Heart left ventricle (tissue), 16 donors: ENCODE results near the gene CBX8. TPM values are rescaled to one million over a fixed set of nuclear protein-coding genes. Genes with fewer than 3 reads are reported as not detected.

Experiments
- ATAC-seq, 4 donors: fragments of 200-7000 bp; cut with Tn5 transposase; one replicate each; pipeline ENCODE4 v1.9.1; 2020 to 2022; ENCODE audit warnings: moderate library complexity in 4 of 4, mild to moderate bottlenecking in 3 of 4, moderate number of reproducible peaks in 1 of 4
- DNase-seq, 5 donors: peaks; one replicate each; pipeline ENCODE4 v3.0.0-alpha.2; 2020
- H3K27ac ChIP-seq, 12 donors: fragments of 200-600 bp; sonication (generic) in 4 of 12; one replicate each; pipeline versions ENCODE4 v1.5.0 to v1.8.0; 2016 to 2022; ENCODE audit warnings: mild to moderate bottlenecking in 2 of 12
- H3K27me3 ChIP-seq, 9 donors: fragments of 200-600 bp; sonication (generic) in 2 of 9; one replicate each; pipeline versions ENCODE4 v1.5.1 to v1.8.0; 2016 to 2022; ENCODE audit warnings: mild to moderate bottlenecking in 3 of 9
- H3K36me3 ChIP-seq, 9 donors: fragments of 200-600 bp; sonication (generic) in 2 of 9; one replicate each; pipeline versions ENCODE4 v1.5.0 to v1.8.0; 2018 to 2022; ENCODE audit warnings: mild to moderate bottlenecking in 2 of 9
- H3K4me1 ChIP-seq, 12 donors: fragments of 200-600 bp; sonication (generic) in 4 of 12; one replicate each; pipeline versions ENCODE4 v1.5.0 to v1.8.0; 2016 to 2022; ENCODE audit warnings: mild to moderate bottlenecking in 3 of 12
- H3K4me3 ChIP-seq, 12 donors: fragments of 200-600 bp; sonication (generic) in 4 of 12; one replicate each; pipeline versions ENCODE4 v1.5.0 to v1.8.0; 2017 to 2022; ENCODE audit warnings: mild to moderate bottlenecking in 9 of 12, moderate library complexity in 4 of 12
- H3K9me3 ChIP-seq, 12 donors: fragments of 200-600 bp; sonication (generic) in 4 of 12; one replicate each; pipeline versions ENCODE4 v1.5.0 to v1.8.0; 2016 to 2022; ENCODE audit warnings: mild to moderate bottlenecking in 1 of 12
- POLR2A ChIP-seq, 2 donors: fragments of 450-650 bp; IDR thresholded peaks; one replicate each; pipeline ENCODE4 v1.6.1; 2017; ENCODE audit warnings: antibody characterized with exemption in 2 of 2, mild to moderate bottlenecking in 2 of 2, moderate library complexity in 2 of 2
- WGBS, 4 donors: extraction: QIAGEN DNeasy Blood & Tissue Kit in 2 of 4; methylation state at CpG; one replicate each; pipeline versions ENCODE4 v1.1.5 to v1.1.7; 2013 to 2018; 5-methylcytosine and 5-hydroxymethylcytosine counted together
- intact Hi-C, 10 donors: fragments of 100-400 bp; cut with DNase I; formaldehyde crosslinking; loops; one replicate each; pipeline versions ENCODE4 v1.11.1 to v1.14.2; 2022
- polyA plus RNA-seq, 2 donors: library from polyadenylated mRNA; stranded (reverse); fragments of 200-250 nt; gene quantifications; one replicate each; pipeline ENCODE4 v1.2.3, GENCODE V29; 2013
- total RNA-seq, 9 donors: library from RNA; depleted of rRNA in 2 of 9; stranded (reverse); fragments of >200 nt in 2 of 9; fragmentation: NEBNext Ultra II Directional in 3 of 9; extraction: Animal tissue kit (Norgen Biotek cat#: 25700) in 3 of 9; gene quantifications; one replicate each; pipeline versions ENCODE4 v1.1.0 to v1.2.4, GENCODE V29; 2016 to 2023
- TF ChIP-seq, protein P1 (sequence below), 12 donors: fragments of 200-600 bp; sonication (generic) in 4 of 12; IDR thresholded peaks; one replicate each; pipeline versions ENCODE4 v1.5.0 to v1.8.0; 2018 to 2022; ENCODE audit warnings: antibody characterized with exemption in 12 of 12, mild to moderate bottlenecking in 5 of 12
- donor health status: ischemic (EF 13 %, LVEDD 7.1; RV severe dilation, severe dysfunction).
- donor health status: healthy with polysubstance abuse.
- donor health status: DM: no; HTN: yes; CAD: no.
- donor health status: DM: no; HTN: no; CAD: no.
- donor health status: ischemic (EF 25% LVEDD 6.9; RV normal size, moderate dysfunction).
- donor health status: ischemic (EF 25% LVEDD 5.7; RV mildly dilated, moderate dysfunction).
- donor health status: healthy.
- donor health status: DM: yes; HTN: yes; CAD: no.
- donor health status: ischemic (EF 35%, LVEDD 5.7; RV mildly dilated, moderate dysfunction).
- donor health status: nonischemic (EF 11% LVEDD 7.7; RV severe dilation, severe dysfunction).
- donor health status: DM: yes; HTN: yes; CAD: no.
- donor health status: PGD.
- donor health status: ischemic (EF 29% LVEDD 5.4; RV normal size, mild dysfunction).
- donor health status: nonischemic (EF 23%, LVEDD 6.1; RV moderate dilation, normal function).

Gene CBX8
- total and polyA plus RNA-seq, 11 donors = 1.5 to 9.2 (median 5.1) TPM

DNA sequence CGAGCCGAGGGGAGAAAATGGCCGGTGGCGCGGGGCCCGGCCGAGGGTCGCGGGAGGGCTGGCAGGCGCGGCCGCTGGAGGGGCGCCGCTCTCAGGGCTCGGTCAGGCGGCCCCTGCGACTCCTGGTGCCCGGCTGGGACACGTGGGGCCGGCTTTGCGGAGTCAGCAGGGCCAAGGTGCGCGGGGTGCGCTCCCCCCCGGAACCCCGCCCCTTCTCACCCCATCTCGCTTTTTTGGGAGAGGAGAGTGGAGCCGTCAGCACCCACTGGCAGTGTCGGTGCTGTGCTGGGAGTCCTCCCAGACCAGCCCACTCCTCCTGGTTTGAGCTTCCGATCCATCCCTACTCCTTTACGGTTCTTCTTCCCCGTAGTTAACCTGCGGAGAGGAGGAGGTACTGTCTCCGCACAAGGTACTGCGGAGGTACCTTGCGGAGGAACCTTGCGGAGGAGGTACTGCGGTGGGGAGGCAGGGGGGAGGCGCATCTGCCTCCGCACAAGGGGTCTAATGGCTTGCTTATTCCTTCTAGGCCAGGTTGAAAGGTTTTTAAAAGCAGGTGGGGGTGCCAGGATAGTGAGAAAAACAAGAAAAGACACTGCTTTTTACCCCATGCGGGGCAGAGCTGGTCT, 19.1 kb upstream of the CBX8 start:
- Histone ChIP-seq H3K4me1 (peaks cover 4 to 65% (median 38%) of the 10 kb centered on the region in 12 donors), H3K27me3 (peaks cover 42 to 70% (median 53%) of the 10 kb centered on the region in 9 donors), H3K4me3 (no peak overlapping the region), H3K36me3 (no peaks in the 10 kb centered on the region), H3K9me3 (no peaks in the 10 kb centered on the region), H3K27ac (no peak overlapping the region)
- 57 to 83% (median 68%) methylated on average over 20 to 41 of the region's 41 CpGs for WGBS, 4 donors
- no peak for DNase-seq
- TF ChIP-seq, protein P1, sequence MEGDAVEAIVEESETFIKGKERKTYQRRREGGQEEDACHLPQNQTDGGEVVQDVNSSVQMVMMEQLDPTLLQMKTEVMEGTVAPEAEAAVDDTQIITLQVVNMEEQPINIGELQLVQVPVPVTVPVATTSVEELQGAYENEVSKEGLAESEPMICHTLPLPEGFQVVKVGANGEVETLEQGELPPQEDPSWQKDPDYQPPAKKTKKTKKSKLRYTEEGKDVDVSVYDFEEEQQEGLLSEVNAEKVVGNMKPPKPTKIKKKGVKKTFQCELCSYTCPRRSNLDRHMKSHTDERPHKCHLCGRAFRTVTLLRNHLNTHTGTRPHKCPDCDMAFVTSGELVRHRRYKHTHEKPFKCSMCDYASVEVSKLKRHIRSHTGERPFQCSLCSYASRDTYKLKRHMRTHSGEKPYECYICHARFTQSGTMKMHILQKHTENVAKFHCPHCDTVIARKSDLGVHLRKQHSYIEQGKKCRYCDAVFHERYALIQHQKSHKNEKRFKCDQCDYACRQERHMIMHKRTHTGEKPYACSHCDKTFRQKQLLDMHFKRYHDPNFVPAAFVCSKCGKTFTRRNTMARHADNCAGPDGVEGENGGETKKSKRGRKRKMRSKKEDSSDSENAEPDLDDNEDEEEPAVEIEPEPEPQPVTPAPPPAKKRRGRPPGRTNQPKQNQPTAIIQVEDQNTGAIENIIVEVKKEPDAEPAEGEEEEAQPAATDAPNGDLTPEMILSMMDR (IDR thresholded peaks at IDR 0.05) = no peak
- no peak for TF ChIP-seq POLR2A (IDR thresholded peaks at IDR 0.05)
- intact Hi-C loops = loop anchor here in 1 of 10 donors (5.0 kb wide), 1 partner anchor 56 kb away; no protein-coding TSS in a partner anchor
- ATAC-seq = no peak

DNA sequence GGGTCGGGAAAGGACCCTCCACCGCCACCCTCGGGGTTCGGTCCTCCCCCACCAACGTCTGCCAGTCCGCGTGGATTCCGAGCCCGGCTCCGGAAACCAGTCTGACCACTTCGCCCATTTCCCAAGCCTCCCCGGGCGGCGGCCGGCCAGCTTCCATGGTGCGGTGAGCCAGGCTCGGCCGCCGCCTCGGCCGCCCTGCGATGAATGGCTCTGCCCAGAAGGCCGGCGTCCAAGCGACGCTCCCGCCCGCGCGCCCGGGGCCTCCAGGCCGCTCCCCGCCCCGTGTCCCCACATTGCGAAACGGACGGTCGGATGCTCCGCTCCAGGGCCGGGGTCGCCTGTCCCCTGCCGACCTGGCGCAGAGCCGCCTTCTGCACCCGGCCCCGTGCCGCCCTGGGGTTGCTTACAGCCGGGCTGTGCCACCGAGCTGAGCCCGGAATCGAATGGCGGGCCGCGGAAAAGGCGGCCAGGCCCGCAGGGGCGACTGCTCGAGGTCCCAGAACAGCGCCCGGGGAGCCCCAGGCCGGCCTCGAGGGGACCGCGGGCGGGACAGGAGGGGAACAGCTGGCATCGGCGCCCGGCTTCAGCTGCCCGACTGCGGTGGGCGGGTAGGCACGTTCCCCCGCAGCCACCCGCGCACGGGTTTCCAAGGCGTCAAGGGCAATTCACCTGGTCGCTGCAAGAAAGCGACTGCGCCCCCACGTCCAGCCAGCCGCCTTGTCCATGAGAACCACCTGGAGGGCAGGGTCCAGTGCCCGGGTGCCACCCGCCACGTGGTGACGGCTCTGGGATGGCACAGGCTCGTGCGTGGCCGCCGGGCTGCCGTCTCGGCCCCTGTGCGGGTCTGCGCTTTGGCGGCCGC, 18.3 kb upstream of the CBX8 start:
- DNase-seq (peak in 1 of 5 donors; percentile 24), ATAC-seq (peak in 2 of 4 donors; percentile 7 to 17)
- Histone ChIP-seq H3K4me1 (peaks cover 4 to 69% (median 39%) of the 10 kb centered on the region in 12 donors), H3K27me3 (peaks cover 45 to 77% (median 59%) of the 10 kb centered on the region in 9 donors), H3K27ac (no peak overlapping the region), H3K9me3 (no peaks in the 10 kb centered on the region), H3K36me3 (no peaks in the 10 kb centered on the region), H3K4me3 (peak overlapping the region in 10 of 12 donors; percentile 3 to 43 (median 27))
- TF ChIP-seq, protein P1 (IDR thresholded peaks at IDR 0.05) = no peak
- no peak for TF ChIP-seq POLR2A (IDR thresholded peaks at IDR 0.05)
- intact Hi-C loops = loop anchor here in 2 of 10 donors (5.0 kb wide), 2 partner anchors 57 to 177 kb away; no protein-coding TSS in a partner anchor
- 14 to 37% (median 18%) methylated on average over 53 to 96 of the region's 96 CpGs for WGBS, 4 donors

DNA sequence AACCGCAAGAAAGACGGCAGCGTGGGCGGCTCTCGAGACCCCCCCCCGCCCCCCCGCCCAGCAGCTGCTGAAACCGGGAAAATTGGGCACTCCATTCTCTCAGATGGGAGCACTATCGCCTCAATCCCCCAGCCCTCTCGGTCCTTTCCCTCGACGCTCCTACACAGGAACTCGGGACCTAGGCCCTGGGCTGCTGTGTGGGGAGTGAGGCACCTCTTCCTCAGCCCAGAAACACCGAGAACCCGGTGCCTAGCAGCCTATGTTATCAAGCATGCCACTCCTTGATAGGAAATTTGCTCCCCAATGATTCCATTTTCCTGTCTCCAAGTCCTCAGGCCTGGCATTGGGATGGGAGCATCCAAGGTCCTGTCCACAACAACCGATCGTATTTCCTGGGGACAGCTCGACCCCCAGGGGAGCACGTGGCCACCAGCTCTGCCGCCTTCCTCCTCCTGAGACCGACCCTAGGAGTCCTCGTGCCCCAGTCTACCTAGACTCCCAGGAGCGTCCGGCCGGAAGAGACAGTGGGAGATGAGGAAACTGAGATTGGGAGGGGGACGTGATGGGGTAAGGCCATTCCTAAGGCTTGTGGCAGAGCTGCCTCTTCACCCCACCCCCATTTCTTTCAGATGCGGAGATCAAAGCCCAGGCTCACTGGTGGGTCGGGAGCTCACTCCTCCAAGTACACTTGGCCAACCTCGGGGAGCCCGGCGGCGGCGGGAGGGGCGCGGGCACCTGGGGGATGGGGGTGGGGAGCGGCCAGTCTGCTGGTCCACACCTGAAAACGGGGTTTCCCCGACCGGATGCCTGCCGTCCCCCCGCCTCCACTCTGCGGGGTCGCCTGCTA, 17.5 kb upstream of the CBX8 start:
- no peak for DNase-seq
- intact Hi-C loops = loop anchor here in 1 of 10 donors (5.0 kb wide), 1 partner anchor 178 kb away; no protein-coding TSS in a partner anchor
- 32 to 41% (median 34%) methylated on average over 27 to 43 of the region's 43 CpGs for WGBS, 4 donors
- Histone ChIP-seq H3K36me3 (no peaks in the 10 kb centered on the region), H3K27me3 (peaks cover 47 to 84% (median 66%) of the 10 kb centered on the region in 9 donors), H3K27ac (no peak overlapping the region), H3K4me3 (peak overlapping the region in 9 of 12 donors; percentile 17 to 43 (median 29)), H3K4me1 (peaks cover 4 to 68% (median 37%) of the 10 kb centered on the region in 12 donors), H3K9me3 (no peaks in the 10 kb centered on the region)
- ATAC-seq = no peak
- TF ChIP-seq, protein P1 (IDR thresholded peaks at IDR 0.05) = no peak
- no peak for TF ChIP-seq POLR2A (IDR thresholded peaks at IDR 0.05)
